ENCODE results near the gene BAAT.

GRCh38 chr9:101400120-101400519 lies 15.3 kb upstream of the BAAT start:
- no peak for TF ChIP-seq POLR2A (IDR thresholded peaks at IDR 0.05)
- no peak for TF ChIP-seq CTCF (IDR thresholded peaks at IDR 0.05)
